Aorta (tissue), 5 donors: ENCODE measurements around the gene APOC3. TPM values are rescaled to one million over a fixed set of nuclear protein-coding genes. Genes with fewer than 3 reads are reported as not detected.
"Not testable (repeated sequence)": the region's sequence is repeated elsewhere in the genome, so short reads cannot be mapped to it uniquely, and the experiment has no call there.

Experiments
- ATAC-seq: fragments of 200-7000 bp; cut with Tn5 transposase; one replicate; pipeline ENCODE4 v1.9.1; 2022; ENCODE audit warnings: moderate library complexity; ENCODE audit not compliant: low FRiP score
- DNase-seq, 2 donors: peaks; one replicate each; pipeline ENCODE4 v3.0.0-alpha.2; 2020
- H3K27ac ChIP-seq, 2 donors: one replicate each; pipeline ENCODE4 v1.5.1; 2013; ENCODE audit warnings: low read length in 2 of 2, mild to moderate bottlenecking in 2 of 2, moderate library complexity in 2 of 2, control low read depth in 1 of 2, inconsistent platforms in 1 of 2, low read depth in 1 of 2
- H3K27me3 ChIP-seq, 2 donors: one replicate each; pipeline ENCODE4 v1.6.1; 2013; ENCODE audit warnings: control low read depth in 1 of 2, low read length in 1 of 2, mild to moderate bottlenecking in 1 of 2, moderate library complexity in 1 of 2; ENCODE audit not compliant: insufficient read depth in 2 of 2, control insufficient read depth in 1 of 2
- H3K36me3 ChIP-seq, 2 donors: one replicate each; pipeline ENCODE4 v1.6.1; 2013; ENCODE audit warnings: control low read depth in 1 of 2, low read length in 1 of 2, mild to moderate bottlenecking in 1 of 2; ENCODE audit not compliant: insufficient read depth in 2 of 2, control insufficient read depth in 1 of 2
- H3K4me1 ChIP-seq, 2 donors: one replicate each; pipeline ENCODE4 v1.6.1; 2013; ENCODE audit warnings: low read length in 2 of 2, control low read depth in 1 of 2, mild to moderate bottlenecking in 1 of 2, moderate library complexity in 1 of 2; ENCODE audit not compliant: insufficient read depth in 2 of 2, control insufficient read depth in 1 of 2
- H3K4me3 ChIP-seq, 2 donors: one replicate each; pipeline ENCODE4 v1.5.1; 2013; ENCODE audit warnings: low read length in 2 of 2, control low read depth in 1 of 2, mild to moderate bottlenecking in 1 of 2
- H3K9me3 ChIP-seq: one replicate; pipeline ENCODE4 v1.6.1; 2013; ENCODE audit warnings: mild to moderate bottlenecking, low read length; ENCODE audit not compliant: control insufficient read depth
- WGBS, 2 donors: extraction: QIAGEN DNeasy Blood & Tissue Kit; methylation state at CpG; one replicate each; pipeline ENCODE4 v1.1.7; 2013; 5-methylcytosine and 5-hydroxymethylcytosine counted together
- intact Hi-C, 2 donors: fragments of 100-400 bp; cut with DNase I; formaldehyde crosslinking; loops; one replicate each; pipeline versions ENCODE4 v1.14.2 to v1.15.0; 2022
- polyA plus RNA-seq, 2 donors: library from polyadenylated mRNA; stranded (reverse); fragments of 200-250 nt; gene quantifications; one replicate each; pipeline ENCODE4 v1.2.3, GENCODE V29; 2013
- total RNA-seq, 2 donors: library from RNA; stranded (reverse); fragmentation: NEBNext Ultra II Directional; extraction: Animal tissue kit (Norgen Biotek cat#: 25700); gene quantifications; one replicate each; pipeline ENCODE4 v1.2.1, GENCODE V29; 2021
- donor health status: healthy with polysubstance abuse.
- donor health status: Bipolar disorder and iron deficiency.
- donor health status: DM: no; HTN: no; CAD: no.
- donor health status: DM: no; HTN: no; CAD: no.
- donor health status: DM: yes; HTN: yes; CAD: no.

Gene APOC3
- total and polyA plus RNA-seq, 4 donors = 335 TPM; not detected in 3

DNA sequence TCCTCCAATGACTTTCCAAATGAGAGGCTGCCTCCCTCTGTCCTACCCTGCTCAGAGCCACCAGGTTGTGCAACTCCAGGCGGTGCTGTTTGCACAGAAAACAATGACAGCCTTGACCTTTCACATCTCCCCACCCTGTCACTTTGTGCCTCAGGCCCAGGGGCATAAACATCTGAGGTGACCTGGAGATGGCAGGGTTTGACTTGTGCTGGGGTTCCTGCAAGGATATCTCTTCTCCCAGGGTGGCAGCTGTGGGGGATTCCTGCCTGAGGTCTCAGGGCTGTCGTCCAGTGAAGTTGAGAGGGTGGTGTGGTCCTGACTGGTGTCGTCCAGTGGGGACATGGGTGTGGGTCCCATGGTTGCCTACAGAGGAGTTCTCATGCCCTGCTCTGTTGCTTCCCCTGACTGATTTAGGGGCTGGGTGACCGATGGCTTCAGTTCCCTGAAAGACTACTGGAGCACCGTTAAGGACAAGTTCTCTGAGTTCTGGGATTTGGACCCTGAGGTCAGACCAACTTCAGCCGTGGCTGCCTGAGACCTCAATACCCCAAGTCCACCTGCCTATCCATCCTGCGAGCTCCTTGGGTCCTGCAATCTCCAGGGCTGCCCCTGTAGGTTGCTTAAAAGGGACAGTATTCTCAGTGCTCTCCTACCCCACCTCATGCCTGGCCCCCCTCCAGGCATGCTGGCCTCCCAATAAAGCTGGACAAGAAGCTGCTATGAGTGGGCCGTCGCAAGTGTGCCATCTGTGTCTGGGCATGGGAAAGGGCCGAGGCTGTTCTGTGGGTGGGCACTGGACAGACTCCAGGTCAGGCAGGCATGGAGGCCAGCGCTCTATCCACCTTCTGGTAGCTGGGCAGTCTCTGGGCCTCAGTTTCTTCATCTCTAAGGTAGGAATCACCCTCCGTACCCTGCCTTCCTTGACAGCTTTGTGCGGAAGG is 2.9 kb downstream of the APOC3 start:
- Histone ChIP-seq H3K4me3 (no peak overlapping the region), H3K9me3 (no peaks in the 10 kb centered on the region), H3K36me3 (no peaks in the 10 kb centered on the region), H3K4me1 (no peaks in the 10 kb centered on the region), H3K27me3 (no peaks in the 10 kb centered on the region), H3K27ac (no peak overlapping the region)
- DNase-seq (peak in 1 of 2 donors; percentile 57), ATAC-seq (no peak)
- intact Hi-C loops = no loop called here
- 79 to 86% methylated on average over 12 to 13 of the region's 13 CpGs for WGBS, 2 donors

- no peak for ATAC-seq
- Histone ChIP-seq H3K27me3 (no peaks in the 10 kb centered on the region), H3K36me3 (no peaks in the 10 kb centered on the region), H3K27ac (no peak overlapping the region), H3K4me3 (no peak overlapping the region), H3K4me1 (no peaks in the 10 kb centered on the region), H3K9me3 (no peaks in the 10 kb centered on the region)
- 95 to 96% methylated on average over 10 of the region's 10 CpGs for WGBS, 2 donors
- DNase-seq = no peak
- intact Hi-C loops = no loop called here
Observed at GRCh38 chr11:116833491-116833815, 3.7 kb downstream of the APOC3 start.

- ATAC-seq (no peak), DNase-seq (no peak)
- WGBS, 2 donors = 93 to 94% methylated on average over 14 of the region's 14 CpGs
- H3K27ac ChIP-seq = no peak overlapping the region
- intact Hi-C loops = no loop called here
- H3K27me3 ChIP-seq = no peaks in the 10 kb centered on the region
- no peaks in the 10 kb centered on the region for H3K36me3 ChIP-seq
- no peak overlapping the region for H3K4me3 ChIP-seq
- H3K4me1 ChIP-seq = no peaks in the 10 kb centered on the region
- H3K9me3 ChIP-seq = no peaks in the 10 kb centered on the region
Observed at GRCh38 chr11:116833816-116834534, 4.3 kb downstream of the APOC3 start.

DNA sequence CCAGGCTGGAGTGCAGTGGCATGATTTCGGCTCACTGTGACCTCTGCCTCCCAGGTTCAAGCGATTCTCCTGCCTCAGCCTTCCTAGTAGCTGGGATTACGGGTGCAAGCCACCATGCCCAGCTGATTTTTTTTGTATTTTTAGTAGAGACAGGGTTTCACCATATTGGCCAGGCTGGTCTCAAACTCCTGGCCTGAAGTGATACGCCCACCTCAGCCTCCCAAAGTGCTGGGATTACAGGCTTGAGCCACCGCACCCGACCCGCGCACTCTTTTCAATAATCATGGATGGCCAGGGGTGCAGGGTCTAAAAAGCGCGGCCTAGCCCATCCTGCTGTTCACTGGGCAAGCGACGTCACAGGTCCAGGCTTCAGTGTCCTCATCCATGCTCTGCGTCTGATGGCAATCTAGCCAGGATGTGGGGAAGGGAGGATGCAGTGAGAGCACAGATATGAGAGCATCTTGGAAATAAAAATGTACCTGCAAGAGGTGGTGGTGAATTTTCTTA is 4.9 kb downstream of the APOC3 start:
- intact Hi-C loops = loop anchor here in 1 of 2 donors (5.0 kb wide), 1 partner anchor 47 kb away; the partner anchor contains the start of gene ZPR1
- not testable (repeated sequence) for ATAC-seq

GRCh38 chr11:116835042-116835772 is 5.5 kb downstream of the APOC3 start:
- intact Hi-C loops = loop anchor here in 1 of 2 donors (5.0 kb wide), 1 partner anchor 48 kb away; the partner anchor contains the start of gene ZPR1
- Histone ChIP-seq H3K4me3 (no peak overlapping the region), H3K27ac (peak overlapping the region; percentile 10 to 70), H3K9me3 (no peaks in the 10 kb centered on the region), H3K4me1 (no peaks in the 10 kb centered on the region), H3K27me3 (no peaks in the 10 kb centered on the region), H3K36me3 (no peaks in the 10 kb centered on the region)
- DNase-seq (peak in 1 of 2 donors; percentile 75), ATAC-seq (no peak)
- 51 to 52% methylated on average over 28 of the region's 28 CpGs for WGBS, 2 donors

More for the DNA sequence above, 4.9 kb downstream of the APOC3 start:
- H3K27ac ChIP-seq, H3K36me3 ChIP-seq, H3K9me3 ChIP-seq, H3K4me1 ChIP-seq, DNase-seq, H3K27me3 ChIP-seq, H3K4me3 ChIP-seq: not testable (repeated sequence)
- WGBS, 2 donors = 80 to 83% methylated on average over 13 of the region's 13 CpGs

GRCh38 chr11:116835791-116836631 is 6.3 kb downstream of the APOC3 start:
- Histone ChIP-seq H3K36me3 (no peaks in the 10 kb centered on the region), H3K9me3 (no peaks in the 10 kb centered on the region), H3K27me3 (no peaks in the 10 kb centered on the region), H3K27ac (peak overlapping the region in 1 of 2 donors; percentile 10), H3K4me1 (no peaks in the 10 kb centered on the region), H3K4me3 (no peak overlapping the region)
- 15% methylated on average over 55 to 57 of the region's 57 CpGs for WGBS, 2 donors
- DNase-seq (peak; percentile 91 to 95), ATAC-seq (peak; percentile 93)
- intact Hi-C loops = loop anchor here (2.0 to 5.0 kb wide), 2 partner anchors 45 to 49 kb away; partner anchors contain the start of genes APOA5 (in 1 of the 2) and ZPR1 (in 1 of the 2)

DNA sequence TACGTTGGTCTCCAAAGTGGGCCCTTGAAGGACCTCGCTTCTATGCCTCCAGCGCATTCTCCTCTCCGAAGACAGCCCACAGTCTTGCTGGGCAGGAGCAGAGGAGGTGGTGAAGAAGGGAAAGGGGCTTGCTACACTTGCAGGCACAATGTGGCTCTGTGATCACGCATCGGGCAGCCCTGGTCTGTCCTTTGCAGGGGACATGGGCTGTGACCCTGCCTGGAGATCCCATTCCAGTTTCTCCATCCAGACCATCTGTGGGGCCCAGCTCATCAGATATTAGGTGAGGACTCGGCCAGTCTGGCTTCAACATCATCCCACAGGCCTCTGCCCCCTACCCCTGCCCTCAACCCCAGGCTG is 6.9 kb downstream of the APOC3 start:
- H3K4me3 ChIP-seq = no peak overlapping the region
- ATAC-seq (no peak), DNase-seq (no peak)
- H3K36me3 ChIP-seq = no peaks in the 10 kb centered on the region
- H3K4me1 ChIP-seq = no peaks in the 10 kb centered on the region
- no peak overlapping the region for H3K27ac ChIP-seq
- H3K9me3 ChIP-seq = no peaks in the 10 kb centered on the region
- intact Hi-C loops = loop anchor here (2.0 to 5.0 kb wide), 2 partner anchors 46 to 49 kb away; partner anchors contain the start of genes APOA5 (in 1 of the 2) and ZPR1 (in 1 of the 2)
- WGBS, 2 donors = 86 to 93% methylated on average over 7 of the region's 7 CpGs
- H3K27me3 ChIP-seq = no peaks in the 10 kb centered on the region
